Upper lobe of left lung (tissue), 4 donors: ENCODE measurements around the gene MNDA.

Source experiments
- CTCF ChIP-seq, 6 experiments: fragments of 450-650 bp in 4 of 6; fragments of 200-600 bp in 2 of 6; sonication (generic) in 2 of 6; IDR thresholded peaks; one replicate each; pipeline ENCODE4 v1.5.1; 2016 to 2019; ENCODE audit warnings: antibody characterized with exemption in 6 of 6
- EP300 ChIP-seq, 4 donors: sonication (generic); formaldehyde crosslinking; IDR thresholded peaks; one replicate each; pipeline ENCODE4 v1.5.1; 2017; ENCODE audit warnings: antibody characterized with exemption in 4 of 4, control low read depth in 2 of 4
- POLR2A ChIP-seq, 4 donors: fragments of 450-650 bp; IDR thresholded peaks; one replicate each; pipeline ENCODE4 v1.5.1; 2016 to 2017; ENCODE audit warnings: antibody characterized with exemption in 4 of 4, mild to moderate bottlenecking in 2 of 4

DNA sequence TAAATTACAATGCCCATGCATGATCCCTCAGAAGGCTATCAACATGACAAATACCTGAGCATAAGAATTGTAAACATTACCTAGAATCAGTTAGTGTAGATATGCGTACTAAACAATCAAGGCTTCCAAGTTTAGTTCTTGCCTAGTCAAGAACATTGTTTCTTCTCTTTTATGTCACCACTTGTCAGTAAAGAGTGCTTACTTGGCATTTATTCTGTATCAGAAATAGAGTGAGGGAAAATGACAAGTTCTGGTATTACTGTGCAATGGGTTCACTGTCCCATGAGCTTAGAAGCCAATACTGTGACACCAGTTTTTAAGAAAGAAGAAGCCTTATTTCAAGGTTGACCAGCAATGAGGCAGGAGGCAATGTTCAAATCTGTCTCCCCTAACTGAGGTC lies 27.5 kb upstream of the MNDA start:
- TF ChIP-seq POLR2A (IDR thresholded peaks at IDR 0.05) (no peak), EP300 (IDR thresholded peaks at IDR 0.05) (no peak), CTCF (IDR thresholded peaks at IDR 0.05) (no peak)
